ENCODE results near the gene RARRES1.

RARRES1 gene

DNA sequence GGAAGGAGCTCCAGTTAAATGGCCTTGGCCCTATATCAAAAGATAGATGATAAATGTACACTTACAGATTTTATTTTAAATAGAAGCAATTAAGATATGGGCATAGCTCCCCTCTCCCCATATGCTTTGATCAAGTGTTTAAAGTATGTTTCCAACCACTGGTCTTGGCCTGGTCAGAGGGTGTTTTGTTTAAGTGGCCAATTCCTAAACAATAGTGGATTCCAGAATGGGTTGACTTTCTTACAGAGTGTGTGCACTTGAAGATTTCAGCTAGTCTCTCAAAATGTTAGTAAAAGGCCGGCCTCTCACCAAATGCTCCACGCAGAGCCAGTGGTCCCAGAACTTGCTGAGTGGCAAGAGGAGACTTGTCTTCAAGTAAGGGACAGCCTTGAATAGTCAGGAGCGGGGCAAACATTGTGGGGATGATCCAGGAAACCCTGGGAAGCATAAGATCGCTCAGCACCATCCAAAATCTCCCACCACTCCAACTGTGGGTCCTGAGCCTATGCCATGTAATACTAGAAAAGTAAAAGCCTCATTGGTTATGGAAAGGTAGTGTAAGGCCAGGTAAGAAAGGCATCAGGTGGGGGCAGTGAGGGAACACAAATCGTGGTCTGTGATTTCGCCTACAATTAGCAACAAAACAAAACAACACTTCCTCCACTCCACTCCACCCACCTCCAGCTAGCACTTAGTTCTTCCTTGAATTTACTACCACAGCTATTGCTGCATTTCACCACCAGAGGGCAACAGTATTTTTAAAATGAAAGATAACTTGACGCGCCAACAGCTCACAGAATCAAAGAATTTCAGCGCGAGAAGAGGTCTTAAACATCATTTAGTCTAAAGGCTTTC is 4.8 kb downstream of the RARRES1 start:
- Histone ChIP-seq H3K27ac (ENCODE audit: low read depth, low read length) (no peak overlapping the region), H4K20me1 (ENCODE audit: control insufficient read depth, insufficient read depth, low read depth, low read length) (no peaks in the 10 kb centered on the region), H3K36me3 (ENCODE audit: control insufficient read depth, low read length) (no peaks in the 10 kb centered on the region), H3K4me1 (ENCODE audit: control insufficient read depth, low read length) (peaks cover 19% of the 10 kb centered on the region), H3K4me2 (ENCODE audit: low read length) (peak overlapping the region; percentile 9), H3K9me3 (ENCODE audit: control insufficient read depth, insufficient read depth, low read length) (no peaks in the 10 kb centered on the region), H3K27me3 (ENCODE audit: control insufficient read depth, low read length) (no peaks in the 10 kb centered on the region), H3K4me3 (ENCODE audit: low read length) (no peak overlapping the region), H3K9me2 (replicated peaks; ENCODE audit: control insufficient read depth, low read length) (no peaks in the 10 kb centered on the region), H3K79me2 (ENCODE audit: control insufficient read depth, low read length) (no peaks in the 10 kb centered on the region; the same call in 1 of the 2 replicates), H3F3A (ENCODE audit: control insufficient read depth, insufficient read depth) (no peaks in the 10 kb centered on the region)
- TF ChIP-seq, protein P1, sequence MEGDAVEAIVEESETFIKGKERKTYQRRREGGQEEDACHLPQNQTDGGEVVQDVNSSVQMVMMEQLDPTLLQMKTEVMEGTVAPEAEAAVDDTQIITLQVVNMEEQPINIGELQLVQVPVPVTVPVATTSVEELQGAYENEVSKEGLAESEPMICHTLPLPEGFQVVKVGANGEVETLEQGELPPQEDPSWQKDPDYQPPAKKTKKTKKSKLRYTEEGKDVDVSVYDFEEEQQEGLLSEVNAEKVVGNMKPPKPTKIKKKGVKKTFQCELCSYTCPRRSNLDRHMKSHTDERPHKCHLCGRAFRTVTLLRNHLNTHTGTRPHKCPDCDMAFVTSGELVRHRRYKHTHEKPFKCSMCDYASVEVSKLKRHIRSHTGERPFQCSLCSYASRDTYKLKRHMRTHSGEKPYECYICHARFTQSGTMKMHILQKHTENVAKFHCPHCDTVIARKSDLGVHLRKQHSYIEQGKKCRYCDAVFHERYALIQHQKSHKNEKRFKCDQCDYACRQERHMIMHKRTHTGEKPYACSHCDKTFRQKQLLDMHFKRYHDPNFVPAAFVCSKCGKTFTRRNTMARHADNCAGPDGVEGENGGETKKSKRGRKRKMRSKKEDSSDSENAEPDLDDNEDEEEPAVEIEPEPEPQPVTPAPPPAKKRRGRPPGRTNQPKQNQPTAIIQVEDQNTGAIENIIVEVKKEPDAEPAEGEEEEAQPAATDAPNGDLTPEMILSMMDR (IDR thresholded peaks at IDR 0.05; ENCODE audit: low read depth, low read length, poor library complexity, severe bottlenecking): peak; percentile 85
- no peak for TF ChIP-seq EZH2phosphoT487 (IDR thresholded peaks at IDR 0.05; ENCODE audit: borderline replicate concordance, low read length)

DNA sequence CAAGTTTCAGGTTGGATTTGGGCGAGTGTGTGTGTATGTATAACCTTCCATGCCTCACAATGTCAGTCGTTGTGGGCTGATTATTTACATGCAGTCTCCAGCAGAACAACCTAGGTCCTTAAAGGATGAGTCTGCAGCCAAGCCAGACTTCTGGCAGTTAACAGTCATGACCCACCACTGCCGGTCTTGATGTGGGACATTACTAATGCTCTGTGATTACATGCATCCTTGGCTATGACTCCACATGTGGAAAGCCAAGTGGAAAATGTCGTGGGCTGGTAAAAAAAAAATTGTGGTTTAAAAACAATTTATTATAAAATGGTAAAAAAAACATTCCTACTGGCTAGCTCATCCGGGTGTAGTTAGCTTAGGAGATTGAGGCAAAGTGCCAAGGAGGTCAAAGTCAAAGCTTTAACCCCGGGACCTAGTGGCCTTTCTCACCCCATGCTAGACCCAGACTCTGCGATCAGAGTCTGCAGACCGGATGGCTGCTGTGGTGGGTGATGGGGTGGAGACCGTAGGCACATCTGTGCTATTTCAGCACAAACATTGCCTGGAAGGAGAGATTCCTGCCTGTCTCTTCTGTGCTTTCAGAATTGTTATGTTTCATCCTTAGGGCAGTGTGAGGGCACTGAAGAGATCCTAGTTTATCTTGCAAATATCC is 6.8 kb downstream of the RARRES1 start:
- H3K4me2 ChIP-seq (ENCODE audit: low read length): no peak overlapping the region
- H3K27ac ChIP-seq (ENCODE audit: low read depth, low read length): no peak overlapping the region
- no peaks in the 10 kb centered on the region for H3K9me2 ChIP-seq (replicated peaks; ENCODE audit: control insufficient read depth, low read length)

DNA sequence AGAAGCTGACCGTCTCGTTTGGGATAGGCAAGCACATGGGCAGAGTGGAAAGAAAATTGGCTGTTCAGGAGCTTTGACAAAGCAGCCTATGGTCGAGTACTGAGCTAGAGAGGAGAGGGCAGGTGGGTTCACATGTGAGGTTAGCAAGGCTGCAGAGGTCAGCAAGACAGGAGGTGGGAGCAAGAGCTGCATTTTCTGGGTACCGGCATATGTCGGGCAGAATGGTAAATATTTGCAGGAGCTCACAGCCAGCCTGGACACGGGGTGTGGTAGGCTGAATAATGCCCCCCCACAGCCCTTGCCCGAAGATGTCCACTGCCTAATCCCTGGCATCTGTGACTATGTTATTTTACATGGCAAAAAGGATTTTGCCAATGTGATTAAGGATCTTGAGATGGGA is 8.3 kb downstream of the RARRES1 start:
- H3K9me3 ChIP-seq (ENCODE audit: control insufficient read depth, insufficient read depth, low read length): no peaks in the 10 kb centered on the region
- no peaks in the 10 kb centered on the region for H3K9me2 ChIP-seq (replicated peaks; ENCODE audit: control insufficient read depth, low read length)
- no peaks in the 10 kb centered on the region for H3K36me3 ChIP-seq (ENCODE audit: control insufficient read depth, low read length)
- no peak overlapping the region for H3K27ac ChIP-seq (ENCODE audit: low read depth, low read length)
- no peaks in the 10 kb centered on the region for H4K20me1 ChIP-seq (ENCODE audit: control insufficient read depth, insufficient read depth, low read depth, low read length)
- no peaks in the 10 kb centered on the region for H3K27me3 ChIP-seq (ENCODE audit: control insufficient read depth, low read length)
- no peak overlapping the region for H3K4me3 ChIP-seq (ENCODE audit: low read length)
- peaks cover 16% of the 10 kb centered on the region for H3K4me1 ChIP-seq (ENCODE audit: control insufficient read depth, low read length)
- TF ChIP-seq, protein P1 (IDR thresholded peaks at IDR 0.05; ENCODE audit: low read depth, low read length, poor library complexity, severe bottlenecking): no peak
- no peak for TF ChIP-seq EZH2phosphoT487 (IDR thresholded peaks at IDR 0.05; ENCODE audit: borderline replicate concordance, low read length)
- no peaks in the 10 kb centered on the region for H3F3A ChIP-seq (ENCODE audit: control insufficient read depth, insufficient read depth)
- no peak overlapping the region for H3K4me2 ChIP-seq (ENCODE audit: low read length)
- no peaks in the 10 kb centered on the region; the same call in 1 of the 2 replicates for H3K79me2 ChIP-seq (ENCODE audit: control insufficient read depth, low read length)

More for the DNA sequence above, 6.8 kb downstream of the RARRES1 start:
- Histone ChIP-seq H4K20me1 (ENCODE audit: control insufficient read depth, insufficient read depth, low read depth, low read length) (no peaks in the 10 kb centered on the region), H3K4me3 (ENCODE audit: low read length) (no peak overlapping the region), H3K79me2 (ENCODE audit: control insufficient read depth, low read length) (no peaks in the 10 kb centered on the region; the same call in 1 of the 2 replicates), H3K36me3 (ENCODE audit: control insufficient read depth, low read length) (no peaks in the 10 kb centered on the region), H3F3A (ENCODE audit: control insufficient read depth, insufficient read depth) (no peaks in the 10 kb centered on the region), H3K27me3 (ENCODE audit: control insufficient read depth, low read length) (no peaks in the 10 kb centered on the region), H3K9me3 (ENCODE audit: control insufficient read depth, insufficient read depth, low read length) (no peaks in the 10 kb centered on the region), H3K4me1 (ENCODE audit: control insufficient read depth, low read length) (peaks cover 16% of the 10 kb centered on the region)
- no peak for TF ChIP-seq EZH2phosphoT487 (IDR thresholded peaks at IDR 0.05; ENCODE audit: borderline replicate concordance, low read length)
- TF ChIP-seq, protein P1 (IDR thresholded peaks at IDR 0.05; ENCODE audit: low read depth, low read length, poor library complexity, severe bottlenecking): no peak

Data from DOHH2 (cell line).